ENCODE results near the gene KIFAP3. TPM values are rescaled to one million over a fixed set of nuclear protein-coding genes. Genes with fewer than 3 reads are reported as not detected.

Gene KIFAP3
- total RNA-seq, 1 donor from 2014 or later = 15.1 TPM

Other genes starting within 250 kb of the KIFAP3 start
- 9.5 and 10.2 TPM in 2 replicates for gene SCYL3, start 180.8 kb downstream of the KIFAP3 start, total RNA-seq
- not detected in 2 replicates for gene NTMT2, start 71.3 kb upstream of the KIFAP3 start, total RNA-seq